DMS 273 (cell line): ENCODE measurements around the gene MIGA2.
A peak's percentile ranks its signal among the peaks of the same experiment; 100 is the strongest.
"Not testable (repeated sequence)": the region's sequence is repeated elsewhere in the genome, so short reads cannot be mapped to it uniquely, and the experiment has no call there.

Experiments used
- DNase-seq: peaks from one replicate; lab custom pipeline; 2025; ENCODE audit not compliant: unreplicated experiment; lab: John Stamatoyannopoulos, UW

MIGA2 gene

GRCh38 chr9:129098328-129098727 is 61.9 kb downstream of the MIGA2 start:
- no peak for DNase-seq

- DNase-seq = no peak
Measured at GRCh38 chr9:129100383-129101169, 64.2 kb downstream of the MIGA2 start.

- no peak for DNase-seq
Measured at GRCh38 chr9:129101279-129101678, 64.9 kb downstream of the MIGA2 start.

- DNase-seq = no peak
Measured at GRCh38 chr9:129102095-129102525, 65.7 kb downstream of the MIGA2 start.

GRCh38 chr9:129102791-129103594 is 66.6 kb downstream of the MIGA2 start:
- peak; percentile 86 for DNase-seq

- DNase-seq = no peak
Measured at GRCh38 chr9:129103595-129103965, 67.2 kb downstream of the MIGA2 start.

GRCh38 chr9:129104051-129104450 is 67.6 kb downstream of the MIGA2 start:
- no peak for DNase-seq

GRCh38 chr9:129105857-129106694 is 69.7 kb downstream of the MIGA2 start:
- DNase-seq = no peak

- no peak for DNase-seq
Measured at GRCh38 chr9:129107651-129108050, 71.2 kb downstream of the MIGA2 start.

- no peak for DNase-seq
Measured at GRCh38 chr9:129108083-129108804, 71.8 kb downstream of the MIGA2 start.

- peak; percentile 49 for DNase-seq
Measured at GRCh38 chr9:129108805-129109536, 72.5 kb downstream of the MIGA2 start.

- DNase-seq = peak; percentile 61
Measured at GRCh38 chr9:129109537-129109903, 73.1 kb downstream of the MIGA2 start.

- peak; percentile 55 for DNase-seq
Measured at GRCh38 chr9:129109952-129110739, 73.7 kb downstream of the MIGA2 start.

GRCh38 chr9:129110740-129111527 is 74.5 kb downstream of the MIGA2 start, which contains the start of the genes CRAT and PTPA:
Gene CRAT, minus strand, starts transcription at chr9:129110793. Its CDS starts 284 bp downstream, at chr9:129110509.
Gene PTPA, plus strand, starts transcription at chr9:129111415. Its CDS starts 186 bp downstream, at chr9:129111601.
- peak; percentile 96 for DNase-seq

- peak; percentile 70 for DNase-seq
Measured at GRCh38 chr9:129111528-129112151, 75.2 kb downstream of the MIGA2 start.

GRCh38 chr9:129112526-129112925 is 76.1 kb downstream of the MIGA2 start:
- DNase-seq = not testable (repeated sequence)

- no peak for DNase-seq
Measured at GRCh38 chr9:129113645-129114304, 77.3 kb downstream of the MIGA2 start.
